NB4 (cell line): ENCODE data around the gene MARK1.

Experiments used
- MYC ChIP-seq: IDR thresholded peaks from 2 replicates; pipeline ENCODE4 v1.6.1; 2011; ENCODE audit warnings: low read depth, low read length
- POLR2A ChIP-seq: IDR thresholded peaks from 2 replicates; pipeline ENCODE4 v1.6.1; 2011; ENCODE audit warnings: mild to moderate bottlenecking; ENCODE audit not compliant: insufficient read length; ENCODE audit errors: extremely low read depth
- TF ChIP-seq, protein P1 (sequence below): IDR thresholded peaks from one replicate; pipeline ENCODE4 v1.5.1; 2012; ENCODE audit warnings: low read depth, low read length

DNA sequence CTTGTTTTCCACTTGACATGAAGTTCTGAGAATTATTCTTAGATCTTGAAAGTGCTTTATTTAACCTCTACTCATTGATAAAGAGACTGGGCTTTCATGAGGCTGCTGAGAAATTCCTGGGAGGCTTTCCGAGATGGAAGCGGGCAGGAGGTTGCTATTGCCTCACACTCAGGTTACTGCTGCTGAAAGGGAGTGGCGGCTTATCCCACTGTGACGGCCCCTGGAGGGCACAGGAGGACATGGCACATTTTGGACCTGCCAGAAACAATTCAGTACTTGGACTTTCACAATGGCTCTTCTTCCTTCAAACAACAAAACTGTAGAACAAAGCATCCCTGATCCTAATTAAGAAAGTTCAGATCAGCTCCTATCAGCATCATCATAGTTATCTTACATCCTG, 16.2 kb upstream of the MARK1 start:
- TF ChIP-seq, protein P1, sequence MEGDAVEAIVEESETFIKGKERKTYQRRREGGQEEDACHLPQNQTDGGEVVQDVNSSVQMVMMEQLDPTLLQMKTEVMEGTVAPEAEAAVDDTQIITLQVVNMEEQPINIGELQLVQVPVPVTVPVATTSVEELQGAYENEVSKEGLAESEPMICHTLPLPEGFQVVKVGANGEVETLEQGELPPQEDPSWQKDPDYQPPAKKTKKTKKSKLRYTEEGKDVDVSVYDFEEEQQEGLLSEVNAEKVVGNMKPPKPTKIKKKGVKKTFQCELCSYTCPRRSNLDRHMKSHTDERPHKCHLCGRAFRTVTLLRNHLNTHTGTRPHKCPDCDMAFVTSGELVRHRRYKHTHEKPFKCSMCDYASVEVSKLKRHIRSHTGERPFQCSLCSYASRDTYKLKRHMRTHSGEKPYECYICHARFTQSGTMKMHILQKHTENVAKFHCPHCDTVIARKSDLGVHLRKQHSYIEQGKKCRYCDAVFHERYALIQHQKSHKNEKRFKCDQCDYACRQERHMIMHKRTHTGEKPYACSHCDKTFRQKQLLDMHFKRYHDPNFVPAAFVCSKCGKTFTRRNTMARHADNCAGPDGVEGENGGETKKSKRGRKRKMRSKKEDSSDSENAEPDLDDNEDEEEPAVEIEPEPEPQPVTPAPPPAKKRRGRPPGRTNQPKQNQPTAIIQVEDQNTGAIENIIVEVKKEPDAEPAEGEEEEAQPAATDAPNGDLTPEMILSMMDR = no peak
- TF ChIP-seq POLR2A (no peak), MYC (no peak)
